MM.1S (cell line): ENCODE results near the gene SEMA3D.

Experiments used
- CTCF ChIP-seq: fragments of 300-600 bp; sonication (generic); IDR thresholded peaks from 2 replicates; pipeline ENCODE4 v1.5.1; 2016; ENCODE audit warnings: antibody characterized with exemption, low read length, mixed read lengths
- EZH2 ChIP-seq: fragments of 300-600 bp; sonication (generic); optimal IDR thresholded peaks from 2 replicates; pipeline ENCODE3; 2017; ENCODE audit warnings: low read depth, mild to moderate bottlenecking, antibody characterized with exemption, low read length, mixed read lengths

GRCh38 chr7:85062651-85063050, 124.2 kb downstream of the SEMA3D start:
- TF ChIP-seq CTCF, result no peak
- no peak for TF ChIP-seq EZH2
